K562 (cell line): Measurements from ENCODE around the gene ANKS1A. TPM values are rescaled to one million over a fixed set of nuclear protein-coding genes. Genes with fewer than 3 reads are reported as not detected.

Source experiments
- ATAC-seq: fragments of 200-7000 bp; cut with Tn5 transposase; 3 replicates; pipeline ENCODE4 v1.9.1; 2020; ENCODE audit warnings: moderate library complexity
- BruUV-seq: library from RNA; stranded (reverse); fragments of 400-500 nt; replicated peaks from 2 replicates; lab custom pipeline; 2021; lab: Mats Ljungman, UMichigan
- CTCF ChIA-PET: fragments of 300-600 bp; formaldehyde crosslinking; extraction: SDS; loops from one replicate; lab custom pipeline; 2021; ENCODE audit warnings: low intra/inter-chr PET ratio; lab: Yijun Ruan, JAX
- POLR2A ChIA-PET: fragments of 300-600, 350-650 bp; sonication (Branson Sonifier 250); formaldehyde crosslinking; extraction: SDS; loops from one replicate; lab custom pipeline; 2021; ENCODE audit warnings: antibody characterized with exemption, inconsistent platforms; lab: Yijun Ruan, JAX
- DNase-seq, 4 experiments: peaks; one replicate each; pipeline versions ENCODE4 v3.0.0 to v3.0.0-alpha.2; 2011 to 2018; ENCODE audit warnings: low spot score in 3 of 4, mixed read lengths in 3 of 4; ENCODE audit errors: extremely low read depth in 1 of 4
- FAIRE-seq: peaks from 2 replicates; lab custom pipeline; 2011; peaks lifted over from hg19 to GRCh38; lab: Jason Lieb, UNC
- H2AFZ ChIP-seq: 2 replicates; pipeline ENCODE4 v1.6.0; 2011; ENCODE audit warnings: low read depth, low read length, control low read depth, inconsistent platforms
- H3K27ac ChIP-seq: fragments of 200-600 bp; 3 replicates; pipeline ENCODE4 v1.8.0; 2011; ENCODE audit warnings: low read depth, mild to moderate bottlenecking, control low read depth, inconsistent platforms, low read length, moderate library complexity, mixed read lengths; ENCODE audit errors: extremely low read depth
- H3K27me3 ChIP-seq, 2 experiments: fragments of 300-600 bp in 1 of 2; 2 replicates in 1 of 2; 3 replicates in 1 of 2; pipeline versions ENCODE4 v1.6.0 to v1.8.0; 2011; ENCODE audit warnings: inconsistent platforms in 2 of 2, low read length in 2 of 2, mild to moderate bottlenecking in 1 of 2, mixed read lengths in 1 of 2, moderate library complexity in 1 of 2; ENCODE audit not compliant: control insufficient read depth in 2 of 2, insufficient read depth in 2 of 2
- H3K36me3 ChIP-seq: fragments of 300-600 bp; 3 replicates; pipeline ENCODE4 v1.8.0; 2011; ENCODE audit warnings: mild to moderate bottlenecking, low read length, inconsistent platforms; ENCODE audit not compliant: control insufficient read depth, insufficient read depth
- H3K4me1 ChIP-seq, 2 experiments: fragments of 200-600 bp in 1 of 2; replicated peaks in 1 of 2; 2 replicates in 1 of 2; 3 replicates in 1 of 2; pipeline versions ENCODE4 v1.5.1 to v1.8.0; 2011; ENCODE audit warnings: inconsistent platforms in 2 of 2, low read length in 2 of 2, mild to moderate bottlenecking in 1 of 2, mixed read lengths in 1 of 2, moderate library complexity in 1 of 2; ENCODE audit not compliant: control insufficient read depth in 2 of 2, insufficient read depth in 2 of 2
- H3K4me2 ChIP-seq: 2 replicates; pipeline ENCODE4 v1.6.1; 2011; ENCODE audit warnings: low read length, control low read depth, inconsistent platforms, mixed read lengths; ENCODE audit not compliant: insufficient read depth
- H3K4me3 ChIP-seq: fragments of 200-600 bp; sonication (generic), shearing (Covaris generic); 2 replicates; pipeline ENCODE4 v1.5.1; 2016; ENCODE audit warnings: control low read depth, inconsistent platforms
- H3K79me2 ChIP-seq: fragments of 200-600 bp; 3 replicates; pipeline ENCODE4 v1.8.0; 2011; ENCODE audit warnings: low read length, inconsistent platforms; ENCODE audit not compliant: control insufficient read depth, insufficient read depth
- H3K9ac ChIP-seq, 2 experiments: 2 replicates each; pipeline versions ENCODE4 v1.6.0 to v1.6.1; 2011; ENCODE audit warnings: low read depth in 2 of 2, low read length in 2 of 2, control low read depth in 1 of 2, inconsistent platforms in 1 of 2, mild to moderate bottlenecking in 1 of 2, mixed read lengths in 1 of 2; ENCODE audit not compliant: insufficient read depth in 1 of 2
- H3K9me1 ChIP-seq: one replicate; pipeline ENCODE4 v1.6.0; 2011; ENCODE audit warnings: inconsistent platforms, mild to moderate bottlenecking, low read length, moderate library complexity; ENCODE audit not compliant: control insufficient read depth, insufficient read depth
- H3K9me3 ChIP-seq: replicated peaks from 2 replicates; pipeline ENCODE4 v1.5.1; 2011; ENCODE audit warnings: low read depth, low read length, inconsistent platforms; ENCODE audit not compliant: control insufficient read depth, insufficient read depth
- H4K20me1 ChIP-seq: replicated peaks from 2 replicates; pipeline ENCODE4 v1.6.1; 2011; ENCODE audit warnings: low read length, inconsistent platforms, mixed read lengths; ENCODE audit not compliant: control insufficient read depth, insufficient read depth
- CTCF ChIP-seq, 3 experiments: IDR thresholded peaks in 2 of 3; conservative IDR thresholded peaks in 1 of 3; 2 replicates each; pipeline ENCODE4 v1.5.1; 2011 to 2012; ENCODE audit warnings: low read length in 3 of 3, mild to moderate bottlenecking in 3 of 3, control low read depth in 2 of 3, improper control_type of control experiment in 1 of 3, inconsistent platforms in 1 of 3, low read depth in 1 of 3, mixed read lengths in 1 of 3, moderate library complexity in 1 of 3; ENCODE audit not compliant: insufficient read depth in 2 of 3
- RAD21 ChIP-seq, 2 experiments: fragments of 250-450 bp in 1 of 2; fragments of 450-650 bp in 1 of 2; sonication (Bioruptor Pico) in 1 of 2; formaldehyde crosslinking in 1 of 2; IDR thresholded peaks in 1 of 2; conservative IDR thresholded peaks in 1 of 2; 2 replicates each; pipeline versions ENCODE4 v1.4.0 to v1.8.0; 2020 to 2022; ENCODE audit warnings: mild to moderate bottlenecking in 2 of 2, moderate library complexity in 1 of 2
- ZNF347 ChIP-seq: fragments of 450-650 bp; formaldehyde crosslinking; IDR thresholded peaks from 2 replicates; pipeline ENCODE4 v1.4.0; 2020; ENCODE audit warnings: low read depth, mild to moderate bottlenecking, moderate library complexity
- WGBS: fragments of 100-300 bp; shearing (Covaris generic); methylation state at CpG from one replicate; pipeline ENCODE4 v1.1.6; 2016; ENCODE audit warnings: low coverage, mixed read lengths; ENCODE audit not compliant: insufficient coverage; ENCODE audit errors: missing lambda C conversion rate; 5-methylcytosine and 5-hydroxymethylcytosine counted together
- in situ Hi-C: fragments of 300-500 bp; cut with MboI; formaldehyde crosslinking; loops from 4 replicates; pipeline ENCODE4 v1.15.0; 2018; ENCODE audit warnings: inconsistent platforms, mixed read lengths
- intact Hi-C: fragments of 100-400 bp; cut with micrococcal nuclease; formaldehyde crosslinking; loops from 2 replicates; pipeline ENCODE4 v1.14.2; 2022
- polyA plus RNA-seq, 8 experiments: library from polyadenylated mRNA; depleted of rRNA in 4 of 8; stranded (reverse) in 5 of 8; unstranded in 3 of 8; fragments of >200 nt; fragmentation: Nextera tagmentation in 2 of 8; fragmentation: Illumina TruSeq in 1 of 8; extraction: Ambion mirVana in 2 of 8; extraction: Trizol in 1 of 8; gene quantifications; 2 replicates each; pipeline versions ENCODE4 v1.2.1 to v1.2.3, GENCODE V29; 2011 to 2014; ENCODE audit warnings: inconsistent platforms in 1 of 8, missing spikeins in 1 of 8
- total RNA-seq, 7 experiments: library from RNA; depleted of rRNA in 6 of 7; stranded (reverse); fragments of >200 nt in 6 of 7; fragmentation: Illumina TruSeq in 2 of 7; extraction: Trizol in 2 of 7; gene quantifications; 2 replicates each; pipeline versions ENCODE4 v1.2.1 to v1.2.3, GENCODE V29; 2011 to 2021; ENCODE audit warnings: low replicate concordance in 1 of 7

Gene ANKS1A
- total and polyA plus RNA-seq, 9 of the 15 experiments (the other 6 are each of a cell fraction or from before 2014, with no cell fraction given) = 1.1 to 13.8 (median 5.3) TPM

GRCh38 chr6:34867484-34867883 lies 21.6 kb upstream of the ANKS1A start:
- no peak overlapping the region for H3K4me3 ChIP-seq
- no peak overlapping the region for H3K9ac ChIP-seq
- intact Hi-C loops = no loop called here
- no peak for ATAC-seq
- 0 out of 2 replicates have a peak, but pooled peaks cover 9% of the 10 kb centered on the region for H4K20me1 ChIP-seq
- WGBS = 88% methylated on average over 3 of the region's 3 CpGs
- H3K4me2 ChIP-seq = no peak overlapping the region
- peak in 2 of 4 experiments; percentile 7 to 23 for DNase-seq
- H3K36me3 ChIP-seq = peaks cover 71% of the 10 kb centered on the region
- BruUV-seq = no TSS peak
- ChIA-PET CTCF (no interaction called here), POLR2A (interaction anchor here (0.9 to 11.7 kb wide), 3 partner anchors 8 to 19 kb away, joined by 3 to 108 read pairs (median 4); partner anchors contain the start of genes ANKS1A and TAF11)
- H3K79me2 ChIP-seq = no peaks in the 10 kb centered on the region
- H3K4me1 ChIP-seq = peaks cover 4 to 11% of the 10 kb centered on the region in 2 experiments; a peak in 4 of 5 replicates
- no peak overlapping the region for H3K27ac ChIP-seq
- H3K9me3 ChIP-seq = no peaks in the 10 kb centered on the region
- no peaks in the 10 kb centered on the region for H3K27me3 ChIP-seq
- no peak for FAIRE-seq
- peak in 1 of 3 experiments; percentile 29; a peak in 2 of 6 replicates for TF ChIP-seq CTCF (IDR thresholded peaks at IDR 0.05 in 2 of 3, conservative IDR thresholded peaks at IDR 0.05 in 1 of 3; ENCODE audit: insufficient read depth in 2 of 3, low read depth in 1 of 3, low read length in 3 of 3)
- TF ChIP-seq ZNF347 (CRISPR knock-in tag) = no peak
- peak in 1 of 2 experiments; percentile 25; a peak in 1 of 4 replicates for TF ChIP-seq RAD21 (CRISPR knock-in tag; conservative IDR thresholded peaks at IDR 0.05 in 1 of 2, IDR thresholded peaks at IDR 0.05 in 1 of 2)
- in situ Hi-C loops = no loop called here
- H3K9me1 ChIP-seq = no peaks in the 10 kb centered on the region
- H2AFZ ChIP-seq = no peak overlapping the region
